HPDE6-E6E7 (cell line): Measurements from ENCODE around the gene BTK.
A peak's percentile ranks its signal among the peaks of the same experiment; 100 is the strongest.

Experiments
- DNase-seq: peaks from one replicate; pipeline ENCODE4 v3.0.0; 2011; ENCODE audit warnings: missing footprints; ENCODE audit errors: extremely low spot score

The BTK gene

DNA sequence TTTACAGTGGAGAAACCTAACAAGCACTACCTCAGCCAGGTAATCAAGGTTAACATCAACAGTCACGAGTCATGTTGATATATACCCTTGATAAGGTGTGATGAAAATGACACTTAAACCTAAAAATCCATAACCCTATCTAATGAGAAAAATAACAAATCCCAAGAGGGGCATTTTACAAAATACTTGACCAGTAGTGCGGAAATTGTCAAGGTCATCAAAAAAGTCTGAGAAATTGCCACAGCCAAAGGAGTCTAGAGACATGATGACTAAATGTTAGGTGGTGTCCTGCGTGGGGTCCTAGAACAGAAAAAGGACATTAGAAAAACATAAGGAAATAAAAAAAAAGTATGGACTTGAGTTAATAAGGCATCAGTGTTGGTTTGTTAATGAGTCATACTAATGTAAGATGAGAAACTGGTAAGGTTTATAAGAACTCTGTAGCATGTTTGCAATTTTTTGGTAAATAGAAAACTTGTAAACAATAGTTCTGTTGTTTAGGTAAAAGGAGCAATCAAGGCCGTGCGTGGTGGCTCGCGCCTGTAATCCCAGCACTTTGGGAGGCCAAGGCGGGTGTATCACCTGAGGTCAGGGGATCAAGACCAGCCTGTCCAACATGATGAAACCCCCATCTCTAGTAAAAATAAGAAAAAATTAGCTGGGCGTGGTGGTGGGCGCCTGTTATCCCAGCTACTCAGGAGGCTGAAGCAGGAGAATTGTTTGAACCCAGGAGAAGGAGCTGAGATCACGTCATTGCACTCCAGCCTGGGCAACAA lies 7.7 kb upstream of the BTK start:
- DNase-seq: no peak

DNA sequence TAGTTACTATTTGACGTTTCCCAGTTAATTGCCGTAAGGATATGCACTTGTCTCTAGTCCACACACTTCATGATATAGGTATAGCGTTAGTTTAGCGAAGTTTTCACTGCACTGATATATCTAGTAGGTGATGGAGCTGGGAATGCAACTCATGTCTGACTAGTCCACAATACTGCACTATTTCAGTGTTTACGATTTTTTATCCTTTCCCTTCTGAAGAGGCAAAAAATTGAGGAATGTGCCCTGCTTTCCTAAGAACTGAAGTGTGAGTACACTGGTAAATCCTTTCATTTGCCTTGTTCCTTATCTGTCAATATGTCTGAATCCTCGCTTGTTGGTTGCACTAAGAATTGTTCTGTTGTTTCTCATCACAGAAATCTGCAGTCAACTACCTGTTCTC lies 5.8 kb upstream of the BTK start:
- no peak for DNase-seq

DNA sequence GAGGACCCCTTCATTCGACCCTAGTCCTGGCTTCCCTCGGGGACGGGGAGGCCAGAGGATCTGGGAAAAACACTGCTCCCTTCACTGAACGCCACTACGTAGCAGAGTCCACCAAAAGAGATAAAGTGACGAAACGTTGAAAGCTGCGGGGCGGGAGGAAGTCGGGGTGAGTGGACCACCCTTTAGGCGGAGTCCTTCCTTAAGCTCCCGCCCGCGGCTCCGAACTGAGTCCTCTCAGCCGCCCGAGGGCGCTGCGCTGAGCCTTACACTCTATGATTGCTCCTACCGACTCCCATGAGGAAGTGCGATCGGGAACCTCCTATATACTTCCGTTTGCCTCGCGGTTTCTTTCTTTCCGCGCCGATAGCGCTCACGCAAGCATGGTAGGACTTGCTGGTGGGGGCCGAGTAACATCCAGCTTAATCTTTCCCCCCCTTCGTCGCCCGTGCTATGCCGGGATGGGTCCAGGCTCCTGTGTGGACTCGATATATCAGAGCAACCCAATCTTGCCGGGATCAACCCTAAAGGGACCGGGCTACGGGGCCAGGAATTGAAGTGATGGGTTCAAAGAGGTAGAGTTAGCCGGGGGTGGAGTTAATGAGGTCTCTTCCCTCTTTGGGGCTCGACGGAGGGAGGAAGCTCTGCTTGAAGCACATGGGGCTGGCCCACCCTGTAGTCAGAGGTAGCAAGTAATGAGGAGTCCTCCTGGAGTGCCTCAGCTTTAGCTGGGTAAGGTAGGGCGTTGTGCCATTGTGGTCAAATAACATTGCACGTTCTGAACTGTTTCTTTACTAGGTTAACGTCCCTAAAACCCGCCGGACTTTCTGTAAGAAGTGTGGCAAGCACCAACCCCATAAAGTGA lies 4.9 kb upstream of the BTK start, which contains the start of gene RPL36A:
RPL36A (plus strand) TSS at position 348 of the 862 bp plus-strand sequence; CDS start at position 381, 33 bp downstream.
- peak; percentile 71 for DNase-seq

DNA sequence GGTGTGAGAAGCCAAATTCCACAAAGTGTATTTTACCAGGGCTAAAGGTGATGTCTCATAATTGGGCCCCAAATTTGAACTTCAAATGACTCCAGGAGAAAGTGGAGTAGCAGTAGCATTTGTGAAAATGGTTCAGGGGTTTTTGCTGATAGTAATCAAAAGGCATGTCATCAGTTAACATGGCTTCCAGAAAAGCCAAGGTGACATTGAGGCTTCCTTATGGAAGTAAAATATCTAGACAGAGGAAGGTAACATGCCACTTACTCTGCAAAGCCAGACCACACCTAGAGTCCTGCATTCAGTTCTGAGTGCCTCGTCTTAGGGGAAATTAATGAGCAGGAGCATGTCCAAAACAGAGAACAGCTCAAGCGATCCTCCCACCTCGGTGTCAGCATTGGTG lies 2.6 kb upstream of the BTK start:
- no peak for DNase-seq

DNA sequence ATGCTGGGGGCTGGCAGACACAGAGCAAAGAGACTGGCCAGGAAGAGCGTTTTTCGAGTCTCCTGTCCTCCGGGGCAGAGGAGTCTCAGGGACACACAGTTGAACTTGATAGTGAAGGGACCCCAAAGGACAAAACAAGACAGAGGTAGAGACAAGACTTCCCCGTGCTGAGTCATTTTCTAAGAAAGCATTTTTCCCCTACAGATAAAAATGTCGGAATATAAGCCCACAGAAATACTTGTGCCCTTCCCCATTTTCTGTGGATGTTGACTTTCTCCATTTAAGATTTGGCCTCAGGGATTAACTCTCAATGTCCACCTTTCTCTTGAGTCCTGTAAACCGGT lies 523 bp upstream of the BTK start:
- DNase-seq: no peak

DNA sequence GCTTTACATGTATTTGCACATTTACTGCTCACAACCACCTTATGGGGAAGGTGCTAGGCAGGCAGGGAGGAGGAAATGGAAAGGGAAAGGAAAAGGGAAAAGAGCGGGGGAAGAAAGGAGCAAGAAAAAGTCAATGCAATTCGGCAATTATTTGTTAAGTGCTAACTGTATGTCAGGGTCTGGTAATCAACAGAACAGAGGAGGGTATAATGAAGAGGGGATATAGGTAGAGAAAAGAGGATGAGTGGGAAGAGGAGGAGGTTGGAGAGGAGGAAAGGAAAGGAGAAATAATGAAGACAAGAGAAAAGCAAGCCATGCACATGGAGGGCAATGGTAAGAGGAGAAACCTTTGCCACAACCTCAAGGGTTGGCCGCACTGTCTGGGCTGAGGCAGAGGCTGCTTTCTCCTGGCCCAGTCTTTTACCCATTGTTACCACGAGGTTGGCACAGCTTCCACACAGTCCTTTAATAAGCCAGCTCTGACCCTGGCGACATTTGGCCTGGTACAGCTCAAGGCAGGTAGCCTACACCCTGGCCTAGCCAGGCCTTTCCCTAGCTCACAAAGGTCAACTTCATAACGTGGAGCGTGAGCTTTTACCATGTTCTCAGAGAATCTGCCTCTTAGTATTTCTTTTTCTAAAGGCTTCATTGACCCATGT lies 836 bp downstream of the BTK start:
- no peak for DNase-seq

DNA sequence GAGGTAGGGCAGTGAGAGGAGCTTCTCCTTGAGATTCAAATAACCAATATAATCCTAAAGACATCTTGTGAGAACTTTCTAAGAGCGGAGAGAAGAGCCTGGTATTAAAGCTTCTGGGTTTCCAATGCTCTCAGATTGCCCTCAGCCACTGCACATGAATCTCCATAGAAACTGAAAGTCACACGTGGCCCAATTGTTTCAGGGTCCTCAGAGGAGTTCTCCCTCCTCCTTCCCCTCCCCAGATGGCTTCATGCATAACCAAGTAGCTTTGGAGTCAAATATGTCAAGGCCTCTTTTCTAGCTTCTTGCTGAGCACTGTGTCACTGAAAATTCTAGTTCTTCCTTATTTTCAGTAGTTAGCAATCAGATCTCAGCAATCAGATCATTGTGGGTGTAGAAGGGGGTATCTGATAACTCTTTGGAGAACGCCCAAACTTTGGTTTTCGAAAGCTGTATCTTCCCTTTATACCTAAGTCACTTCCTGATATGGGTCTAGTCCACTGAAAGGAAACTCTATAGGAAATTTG lies 2.2 kb downstream of the BTK start:
- DNase-seq: no peak

DNA sequence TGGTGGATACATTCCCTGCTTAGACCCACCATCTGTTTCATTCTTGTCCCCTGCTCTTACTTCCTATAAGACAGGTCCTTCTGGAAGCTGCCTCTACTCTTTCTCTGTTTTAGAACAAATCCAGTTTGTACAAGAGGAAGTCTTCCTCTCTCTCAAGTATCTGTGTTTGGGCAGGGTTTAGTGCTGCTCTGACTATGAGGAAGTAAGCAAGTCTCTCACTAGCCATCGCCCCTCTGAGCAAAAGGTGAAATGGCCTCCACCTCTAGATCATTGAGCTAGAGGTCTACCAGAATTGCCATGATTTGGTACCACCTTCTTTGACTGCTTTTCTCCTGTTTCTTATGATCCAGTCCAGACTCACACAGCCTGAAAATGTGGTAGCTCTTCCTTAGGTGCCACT lies 8.4 kb downstream of the BTK start:
- no peak for DNase-seq

DNA sequence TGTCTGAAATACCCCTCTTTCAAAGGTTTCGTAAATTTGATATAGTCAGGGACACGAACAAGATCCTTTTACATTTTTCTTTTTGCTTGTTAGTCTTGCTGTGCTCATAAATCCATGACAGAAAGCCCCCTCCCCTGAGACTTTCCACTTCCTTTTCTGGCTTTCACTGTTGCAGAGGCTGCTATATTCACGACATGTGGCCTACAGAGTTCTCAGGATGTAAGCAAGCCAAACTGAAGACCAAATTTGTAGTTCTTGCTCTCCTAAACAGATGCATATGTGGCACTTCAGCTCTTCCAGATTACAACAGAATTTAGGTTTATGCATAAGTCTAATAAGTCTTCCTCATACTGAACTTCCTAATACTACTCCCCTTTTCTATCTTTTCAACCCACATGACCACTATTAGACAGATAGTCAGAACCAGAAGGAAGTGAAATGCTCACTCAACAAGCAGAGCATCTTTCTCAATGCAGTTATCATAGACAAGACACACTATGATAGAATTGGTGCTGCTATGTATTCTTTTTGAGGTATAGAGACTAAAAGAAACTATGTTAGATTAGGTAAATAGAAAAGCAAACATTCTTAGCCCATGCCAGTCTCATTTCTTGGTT lies 15.0 kb downstream of the BTK start:
- DNase-seq: no peak

DNA sequence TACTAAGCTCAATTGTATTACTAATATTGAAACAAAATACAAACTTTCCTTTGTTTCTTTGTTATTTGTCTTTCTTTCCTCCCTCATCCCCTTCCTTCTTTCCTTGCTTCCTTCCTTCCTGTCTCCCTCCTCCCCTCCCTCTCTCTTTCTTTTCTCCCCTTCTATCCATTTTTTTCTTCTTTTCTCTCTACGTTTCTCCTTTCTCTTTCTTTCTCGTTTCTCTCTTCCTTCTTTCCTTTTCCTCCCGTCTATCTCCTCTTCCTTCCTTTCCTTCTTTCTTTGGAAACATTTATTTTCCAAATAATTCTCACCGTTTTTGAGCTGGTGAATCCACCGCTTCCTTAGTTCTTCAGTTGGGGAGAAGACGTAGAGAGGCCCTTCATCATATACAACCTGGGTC lies 16.3 kb downstream of the BTK start:
- DNase-seq: no peak

DNA sequence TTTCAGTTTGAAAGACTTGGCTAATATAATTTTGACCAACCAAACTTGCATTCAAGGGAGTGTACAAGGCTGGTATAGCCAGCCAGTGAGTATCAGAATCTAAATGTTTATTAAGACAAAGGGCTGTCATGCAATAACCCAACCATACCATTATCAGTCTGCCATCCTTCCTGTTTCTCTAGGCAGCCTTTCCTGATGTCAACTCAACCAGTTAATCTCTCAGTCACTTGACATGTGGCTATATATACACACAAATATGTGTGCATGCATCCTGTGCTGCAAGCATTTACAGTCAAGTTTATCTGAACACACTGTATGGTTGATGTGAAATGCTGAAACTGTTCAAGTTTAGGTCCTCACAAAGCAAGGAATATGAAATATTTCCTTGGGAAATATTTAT lies 17.2 kb downstream of the BTK start:
- DNase-seq: no peak

DNA sequence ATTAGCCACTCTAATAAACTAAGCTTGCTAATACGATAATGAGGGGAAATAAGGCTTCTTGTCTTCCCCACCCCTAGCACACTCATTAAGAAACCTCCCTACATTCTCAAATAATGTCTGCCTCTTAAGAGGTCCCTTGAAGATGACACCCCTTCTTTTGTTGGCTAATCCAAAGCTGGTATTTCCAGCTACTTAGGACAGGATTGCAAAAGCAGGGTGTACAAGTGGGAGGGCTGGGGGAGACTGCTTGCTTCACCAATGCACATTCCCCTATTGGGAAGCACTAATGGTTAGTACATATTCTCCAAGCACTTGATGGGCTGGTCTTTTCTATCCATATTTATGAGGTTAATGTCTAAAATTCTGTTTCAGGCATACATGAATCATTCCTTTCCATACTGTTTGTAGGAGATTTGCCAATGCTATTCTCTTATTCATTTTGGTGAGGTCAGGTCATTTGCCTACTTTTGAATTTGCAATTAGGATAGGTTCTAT lies 20.6 kb downstream of the BTK start:
- DNase-seq: no peak

DNA sequence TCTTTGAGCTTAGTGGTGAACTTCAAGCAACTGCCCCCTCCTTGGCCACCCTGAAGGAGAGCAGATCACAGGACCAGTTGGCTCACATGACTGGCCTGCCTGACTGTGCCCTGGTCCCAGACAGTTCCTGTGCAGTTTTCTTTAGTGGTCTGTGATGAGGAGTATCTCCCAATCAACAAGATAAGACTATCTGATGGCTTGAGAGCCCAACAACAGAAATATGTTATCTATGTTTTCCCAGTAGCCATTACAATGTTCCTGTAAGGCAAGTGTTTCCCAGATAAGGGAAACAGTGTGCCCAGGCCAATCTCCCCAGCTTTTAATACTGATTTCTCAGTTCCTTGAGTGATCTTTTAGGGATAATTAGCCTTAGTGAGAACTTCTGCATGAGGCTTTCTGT lies 23.2 kb downstream of the BTK start:
- no peak for DNase-seq

DNA sequence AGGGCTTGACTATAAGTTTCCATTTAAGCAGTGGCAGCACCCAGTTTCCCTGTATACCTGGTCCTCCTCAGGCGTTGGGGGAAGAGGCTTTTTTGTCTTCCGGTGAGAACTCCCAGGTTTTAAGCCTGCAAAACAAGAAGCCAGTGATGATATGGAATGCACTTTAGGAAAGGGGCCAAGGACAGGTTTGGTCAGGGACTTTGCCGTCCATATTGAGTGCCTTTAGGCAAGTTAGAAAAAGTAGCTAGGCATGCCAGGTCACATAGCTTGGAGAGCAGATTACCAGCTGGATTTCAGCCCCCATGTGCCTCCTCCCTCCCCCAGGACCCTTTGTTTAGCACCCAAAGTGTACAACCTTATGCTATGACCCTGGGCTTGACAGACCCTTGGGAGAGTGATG lies 23.9 kb downstream of the BTK start:
- no peak for DNase-seq

DNA sequence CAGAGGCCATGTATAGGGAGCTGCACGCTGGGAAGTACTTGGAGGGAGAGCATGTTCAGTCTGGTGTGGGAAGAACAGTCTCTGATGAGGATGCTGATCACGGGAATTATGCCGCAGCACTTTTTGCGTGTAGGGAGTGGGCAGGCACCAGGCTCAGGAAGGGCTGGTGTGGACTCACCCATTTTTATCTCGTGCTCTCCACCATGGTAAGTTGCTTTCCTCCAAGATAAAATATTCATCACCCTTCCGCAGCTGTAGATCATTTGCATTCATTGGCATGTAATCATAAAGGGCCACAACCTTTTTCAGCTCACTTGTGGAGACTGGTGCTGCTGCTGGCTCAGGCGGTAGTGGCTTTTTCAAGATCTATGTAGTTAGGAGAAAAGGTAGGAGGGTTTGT lies 25.6 kb downstream of the BTK start:
- DNase-seq: no peak

DNA sequence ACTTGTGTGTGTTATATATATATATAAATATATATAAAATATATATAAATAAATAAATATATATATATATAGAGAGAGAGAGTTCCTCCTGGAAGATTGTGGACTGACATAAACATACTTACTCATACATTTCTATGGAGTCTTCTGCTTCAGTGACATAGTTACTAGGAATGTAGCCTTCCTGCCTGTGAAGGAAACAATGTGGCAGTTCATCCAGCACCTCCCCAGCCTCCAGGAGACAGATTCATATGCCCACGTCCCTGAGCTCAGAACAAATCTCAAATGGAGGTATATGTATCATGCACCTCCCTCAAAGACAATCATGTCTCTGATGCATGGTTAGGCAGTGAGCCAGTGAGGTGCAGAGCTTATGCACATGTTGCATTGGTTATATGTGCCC lies 26.0 kb downstream of the BTK start:
- no peak for DNase-seq

DNA sequence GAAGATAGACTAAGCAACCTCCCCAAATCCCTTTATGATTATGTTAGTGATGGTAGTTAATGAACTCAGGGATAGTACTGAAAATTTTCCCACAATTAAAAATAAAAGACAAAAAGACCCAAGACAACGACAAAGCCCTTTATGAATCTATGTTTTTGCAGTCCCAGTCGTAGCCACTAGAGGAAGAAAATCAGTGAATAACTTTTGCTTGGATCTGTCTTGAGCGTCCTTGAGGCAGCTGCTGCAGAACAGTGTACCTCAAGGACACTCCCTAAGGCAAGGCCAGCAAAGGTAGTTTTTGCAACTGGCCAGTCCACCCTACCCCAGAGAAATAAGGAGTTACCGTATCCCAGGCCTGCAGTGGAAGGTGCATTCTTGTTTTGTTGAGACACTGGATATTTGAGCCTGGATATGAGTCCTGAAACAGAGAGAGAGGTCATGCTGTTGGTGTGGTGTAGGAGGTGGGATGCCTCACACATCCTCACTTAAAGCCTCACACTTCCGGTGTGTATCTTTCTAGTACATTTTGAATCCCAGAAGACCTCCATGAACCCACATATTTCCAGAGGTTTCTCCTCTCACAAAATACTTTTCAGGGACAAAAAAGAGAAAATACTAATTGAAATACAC lies 28.7 kb downstream of the BTK start:
- no peak for DNase-seq

DNA sequence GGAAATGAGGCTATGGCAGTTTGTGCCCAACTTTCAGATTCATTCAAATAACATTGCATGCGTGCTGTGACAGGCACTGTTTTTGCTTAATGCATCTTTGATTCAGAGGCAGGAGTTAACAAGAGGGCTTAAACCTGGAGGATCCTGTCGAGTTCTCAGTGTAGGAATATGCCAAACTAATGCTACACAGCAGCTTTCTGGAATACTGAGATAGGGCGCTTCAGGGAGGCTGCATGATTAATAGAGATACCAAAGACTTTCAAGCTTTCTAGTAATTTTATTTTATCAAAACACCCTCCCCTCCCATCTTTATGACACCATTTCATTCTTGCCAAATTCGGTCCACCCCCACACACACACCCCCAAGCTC lies 36.8 kb downstream of the BTK start:
- DNase-seq: no peak

DNA sequence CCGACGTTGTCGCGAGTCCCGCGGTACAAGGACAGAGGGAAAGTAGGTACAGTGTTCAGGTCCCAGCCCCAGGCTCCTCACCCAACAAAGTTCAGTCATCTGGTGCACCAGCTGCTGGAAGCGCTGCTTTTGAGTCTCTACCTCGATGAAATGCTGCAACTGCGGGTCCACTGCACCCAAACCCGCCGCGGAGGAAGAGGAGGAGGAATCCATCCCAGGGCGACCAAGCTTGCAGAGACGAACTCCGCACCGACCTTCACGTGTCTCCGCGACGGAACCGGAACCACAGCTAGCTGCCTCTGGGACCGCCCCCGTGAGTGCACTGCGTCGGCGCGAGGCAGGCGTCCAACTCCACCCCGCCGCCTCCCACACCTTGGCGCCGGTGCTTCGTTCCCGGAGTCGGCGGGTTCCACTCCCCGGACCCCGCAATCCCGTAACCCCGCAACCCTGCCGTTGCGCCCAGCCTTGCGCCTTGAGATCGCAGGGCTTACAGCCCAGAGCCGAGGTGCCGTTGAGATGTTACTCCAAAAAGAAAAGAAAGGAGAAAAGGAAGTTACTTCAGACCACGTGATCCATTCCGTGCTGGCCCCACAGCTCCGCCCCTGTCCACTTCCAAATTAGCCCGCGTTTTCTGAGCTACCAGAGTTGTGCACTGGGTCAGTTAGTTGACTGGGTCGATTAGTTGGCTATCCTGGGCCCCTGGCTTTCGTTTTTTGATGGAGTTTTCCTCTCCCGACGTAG lies 37.4 kb downstream of the BTK start, which contains the start of gene TIMM8A:
TIMM8A (minus strand) TSS at position 291 of the 741 bp plus-strand sequence; CDS start at position 213, 78 bp downstream.
- peak; percentile 52 for DNase-seq

DNA sequence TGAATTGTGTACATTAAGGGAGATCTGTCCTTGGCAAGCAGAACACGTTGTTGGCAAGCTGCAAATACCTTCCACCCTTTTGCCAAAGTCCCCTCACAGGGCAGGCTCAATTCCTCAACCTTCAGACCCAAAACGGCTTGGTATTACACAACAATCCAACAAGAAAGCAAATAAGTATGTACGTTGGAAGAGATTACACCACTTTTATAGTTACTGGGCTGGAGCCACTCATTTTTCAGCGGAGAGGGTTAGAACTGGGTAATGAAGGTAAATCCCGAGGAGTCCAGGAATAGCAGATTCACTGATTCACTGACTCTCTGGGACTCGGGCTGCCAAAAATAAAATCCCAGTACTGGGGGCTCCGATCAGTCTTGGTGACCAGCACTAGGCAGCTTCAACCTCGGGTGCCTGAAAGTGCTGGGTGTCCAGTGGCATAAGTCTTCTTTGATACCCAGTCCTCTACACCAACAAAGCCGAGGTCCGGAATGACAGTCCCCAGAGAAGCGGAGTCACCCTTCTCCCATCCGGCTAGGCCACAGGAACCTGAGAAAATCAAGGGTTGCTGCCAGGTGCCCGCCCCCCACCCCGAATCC lies 38.0 kb downstream of the BTK start:
- no peak for DNase-seq
